Skeletal muscle tissue (tissue), 4 donors: ENCODE measurements around the gene CCNY. TPM values are rescaled to one million over a fixed set of nuclear protein-coding genes. Genes with fewer than 3 reads are reported as not detected.

Source experiments
- H3K27ac ChIP-seq: one replicate; pipeline ENCODE4 v1.7.0; 2013; ENCODE audit warnings: mild to moderate bottlenecking, low read depth, low read length, inconsistent platforms
- H3K27me3 ChIP-seq, 3 donors: one replicate each; pipeline ENCODE4 v1.7.0; 2013; ENCODE audit warnings: low read length in 3 of 3; ENCODE audit not compliant: control insufficient read depth in 3 of 3, insufficient read depth in 3 of 3
- H3K36me3 ChIP-seq, 3 donors: one replicate each; pipeline ENCODE4 v1.7.0; 2013; ENCODE audit warnings: low read length in 3 of 3; ENCODE audit not compliant: control insufficient read depth in 3 of 3, insufficient read depth in 3 of 3
- H3K4me1 ChIP-seq, 3 donors: one replicate each; pipeline ENCODE4 v1.7.0; 2013; ENCODE audit warnings: low read length in 3 of 3, mild to moderate bottlenecking in 3 of 3; ENCODE audit not compliant: control insufficient read depth in 3 of 3, insufficient read depth in 3 of 3
- H3K4me3 ChIP-seq, 3 donors: one replicate each; pipeline ENCODE4 v1.7.0; 2013; ENCODE audit warnings: low read length in 3 of 3
- H3K9ac ChIP-seq, 3 donors: one replicate each; pipeline ENCODE4 v1.7.0; 2013; ENCODE audit warnings: low read length in 3 of 3, mild to moderate bottlenecking in 3 of 3, moderate library complexity in 2 of 3, low read depth in 1 of 3
- H3K9me3 ChIP-seq, 3 donors: one replicate each; pipeline ENCODE4 v1.7.0; 2013; ENCODE audit warnings: low read length in 3 of 3; ENCODE audit not compliant: control insufficient read depth in 3 of 3
- total RNA-seq: library from RNA; depleted of rRNA; stranded (reverse); fragments of >200 nt; gene quantifications from one replicate; pipeline ENCODE4 v1.2.3, GENCODE V29; 2014
- donor health status: Osteomylitis.

CCNY gene
- total RNA-seq, 1 donor from 2014 or later: 45.9 TPM

DNA sequence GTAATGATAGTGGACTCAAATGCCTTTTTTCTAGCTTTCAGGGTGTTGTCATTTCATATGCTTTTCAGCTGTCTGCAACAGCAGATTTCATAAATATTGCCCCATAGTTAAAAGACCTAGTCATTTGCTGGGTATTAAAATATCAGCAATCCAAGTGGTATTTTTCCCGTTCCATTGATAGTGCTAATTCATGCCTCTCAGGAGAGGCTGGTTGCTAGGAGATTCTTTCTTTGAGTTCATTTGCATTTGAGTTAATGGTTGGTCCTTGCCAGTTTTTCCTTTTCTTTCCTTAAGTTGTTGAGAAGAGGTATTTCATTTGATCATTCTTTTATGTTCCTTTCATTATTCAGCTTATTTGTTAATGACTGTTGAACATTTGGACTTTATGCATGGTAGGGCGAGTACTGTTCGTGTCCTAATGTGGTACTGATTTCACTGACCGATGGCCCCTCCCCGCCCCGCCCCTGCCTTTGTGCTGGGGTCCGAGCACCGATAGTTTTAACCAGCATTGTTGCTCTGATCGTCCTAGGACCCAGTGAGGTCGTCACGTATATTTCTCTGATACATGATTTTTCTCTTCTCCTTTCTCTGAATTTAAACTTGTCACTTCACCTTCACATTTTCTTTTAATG is 128.6 kb downstream of the CCNY start:
- peaks cover 42 to 57% (median 53%) of the 10 kb centered on the region in 3 donors for H3K4me1 ChIP-seq
- no peak overlapping the region for H3K4me3 ChIP-seq
- H3K9me3 ChIP-seq: no peaks in the 10 kb centered on the region
- no peaks in the 10 kb centered on the region for H3K36me3 ChIP-seq
- H3K27me3 ChIP-seq: no peaks in the 10 kb centered on the region
- no peak overlapping the region for H3K9ac ChIP-seq
- H3K27ac ChIP-seq: no peak overlapping the region

DNA sequence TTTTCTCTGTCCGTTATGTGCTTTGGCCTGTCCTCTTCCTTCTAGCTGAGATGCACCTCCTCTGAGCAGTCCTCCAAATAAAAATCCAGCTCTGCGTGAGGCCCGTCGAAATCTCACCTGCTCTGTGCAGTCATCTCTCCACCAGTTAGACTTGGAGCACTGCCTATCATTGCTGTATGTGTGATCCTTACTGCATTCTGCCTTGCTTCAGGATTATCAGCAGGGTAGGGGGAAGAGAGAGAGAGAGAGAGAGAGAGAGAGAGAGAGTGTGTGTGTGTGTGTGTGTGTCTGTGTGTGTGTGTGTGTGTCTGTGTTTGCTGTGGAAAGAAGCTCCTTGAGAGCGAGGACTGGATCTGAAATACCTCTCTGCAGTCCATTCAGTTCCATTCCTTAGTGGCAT is 129.4 kb downstream of the CCNY start:
- no peaks in the 10 kb centered on the region for H3K36me3 ChIP-seq
- H3K9me3 ChIP-seq: no peaks in the 10 kb centered on the region
- peaks cover 46 to 57% (median 50%) of the 10 kb centered on the region in 3 donors for H3K4me1 ChIP-seq
- H3K27ac ChIP-seq: no peak overlapping the region
- H3K9ac ChIP-seq: no peak overlapping the region
- H3K4me3 ChIP-seq: no peak overlapping the region
- no peaks in the 10 kb centered on the region for H3K27me3 ChIP-seq

DNA sequence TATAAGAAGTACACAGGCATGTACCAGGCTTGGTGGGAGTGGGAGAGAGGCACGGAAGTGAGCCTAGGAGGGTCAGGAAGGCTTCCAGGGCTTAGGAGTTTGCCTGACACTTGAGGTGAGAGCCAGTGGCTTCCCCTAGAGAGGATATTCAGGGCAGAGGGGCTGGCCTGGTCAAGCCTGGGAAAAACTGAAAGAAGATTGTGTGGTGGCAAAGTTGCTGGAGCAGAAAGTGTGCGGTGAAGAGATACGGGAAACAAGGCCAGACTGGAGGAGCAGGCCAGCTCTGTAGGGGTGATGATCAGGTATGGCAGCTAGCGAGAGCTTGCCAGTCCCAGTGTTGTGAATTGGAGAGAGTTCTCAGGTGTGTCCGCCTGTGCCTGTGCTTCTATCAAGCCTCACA is 129.9 kb downstream of the CCNY start:
- peaks cover 44 to 57% (median 47%) of the 10 kb centered on the region in 3 donors for H3K4me1 ChIP-seq
- no peak overlapping the region for H3K27ac ChIP-seq
- H3K9ac ChIP-seq: no peak overlapping the region
- H3K27me3 ChIP-seq: no peaks in the 10 kb centered on the region
- no peak overlapping the region for H3K4me3 ChIP-seq
- no peaks in the 10 kb centered on the region for H3K9me3 ChIP-seq
- no peaks in the 10 kb centered on the region for H3K36me3 ChIP-seq

DNA sequence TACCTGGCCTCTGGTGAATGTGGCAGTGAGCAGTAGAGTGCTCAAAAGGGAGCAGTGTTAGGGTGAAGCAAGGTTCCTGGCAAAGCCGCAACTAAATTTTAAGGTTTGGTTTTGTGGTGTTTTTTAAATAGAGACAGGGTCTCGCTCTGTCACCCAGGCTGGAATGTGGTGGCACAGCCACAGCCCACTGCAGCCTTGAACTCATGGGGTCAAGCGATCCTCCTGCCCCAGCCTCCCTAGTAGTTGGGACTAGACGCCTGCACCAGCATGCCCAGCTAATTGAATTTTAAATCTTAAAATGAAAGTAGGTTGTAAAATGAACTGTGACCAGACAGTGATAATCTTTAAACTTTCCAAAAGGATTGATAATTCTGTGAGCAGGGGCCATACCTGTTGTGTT is 130.4 kb downstream of the CCNY start:
- Histone ChIP-seq H3K4me3 (no peak overlapping the region), H3K36me3 (no peaks in the 10 kb centered on the region), H3K27ac (no peak overlapping the region), H3K27me3 (no peaks in the 10 kb centered on the region), H3K9ac (no peak overlapping the region), H3K4me1 (peaks cover 42 to 57% (median 45%) of the 10 kb centered on the region in 3 donors), H3K9me3 (no peaks in the 10 kb centered on the region)

DNA sequence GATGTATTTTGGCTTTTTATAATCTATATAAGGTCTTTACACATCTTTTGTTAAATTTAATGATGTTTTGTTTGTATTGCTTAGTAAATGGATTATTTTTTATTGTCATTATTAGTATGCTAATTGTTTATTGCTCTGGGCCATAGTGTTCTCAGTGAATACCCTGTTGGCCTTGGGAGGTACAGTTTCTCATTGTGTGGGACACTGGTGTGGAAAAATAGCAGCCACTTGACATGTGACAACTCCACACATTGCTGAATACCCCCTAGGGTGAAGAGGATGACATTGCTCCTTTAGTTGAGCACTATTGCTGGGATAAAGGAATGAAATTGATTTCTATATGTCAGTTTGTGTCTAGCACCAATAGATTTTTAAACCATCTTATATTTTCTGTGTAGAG is 130.9 kb downstream of the CCNY start:
- H3K36me3 ChIP-seq: no peaks in the 10 kb centered on the region
- H3K27ac ChIP-seq: no peak overlapping the region
- no peak overlapping the region for H3K9ac ChIP-seq
- H3K27me3 ChIP-seq: no peaks in the 10 kb centered on the region
- peaks cover 39 to 55% (median 43%) of the 10 kb centered on the region in 3 donors for H3K4me1 ChIP-seq
- no peaks in the 10 kb centered on the region for H3K9me3 ChIP-seq
- H3K4me3 ChIP-seq: no peak overlapping the region

DNA sequence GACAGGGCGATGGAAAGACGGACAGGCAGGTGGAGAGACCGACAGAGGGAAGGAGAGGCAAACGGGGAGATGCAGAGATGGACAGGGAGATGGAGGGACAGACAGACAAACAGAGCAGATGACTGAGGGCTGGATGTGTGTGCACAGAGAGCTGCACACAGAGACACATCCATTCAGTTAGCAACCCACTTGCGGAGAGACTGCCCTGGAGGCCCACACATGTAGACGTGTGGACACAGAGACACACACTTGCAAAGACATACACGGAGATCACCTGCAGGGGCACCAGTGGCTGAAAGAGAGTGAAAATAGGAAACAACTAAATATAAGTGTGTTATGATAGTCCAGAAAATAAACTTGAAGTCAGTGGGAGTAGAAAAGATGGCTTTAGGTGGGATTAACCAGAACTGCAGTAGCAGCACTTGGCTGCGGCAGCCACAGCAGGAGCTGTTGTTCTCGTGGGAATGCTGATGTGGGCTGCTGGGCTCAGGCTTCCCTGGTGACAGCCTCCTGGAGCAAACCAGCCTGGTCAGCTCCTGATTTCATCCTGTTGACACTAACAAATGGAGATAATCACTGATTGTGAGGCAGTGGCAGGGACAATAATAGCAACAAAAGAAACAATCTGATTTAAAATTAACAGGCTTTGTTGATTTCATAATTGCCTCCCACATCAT is 134.1 kb downstream of the CCNY start:
- Histone ChIP-seq H3K9me3 (no peaks in the 10 kb centered on the region), H3K27me3 (no peaks in the 10 kb centered on the region), H3K9ac (no peak overlapping the region), H3K36me3 (no peaks in the 10 kb centered on the region), H3K4me3 (no peak overlapping the region), H3K4me1 (peaks cover 13 to 30% (median 23%) of the 10 kb centered on the region in 3 donors), H3K27ac (no peak overlapping the region)

DNA sequence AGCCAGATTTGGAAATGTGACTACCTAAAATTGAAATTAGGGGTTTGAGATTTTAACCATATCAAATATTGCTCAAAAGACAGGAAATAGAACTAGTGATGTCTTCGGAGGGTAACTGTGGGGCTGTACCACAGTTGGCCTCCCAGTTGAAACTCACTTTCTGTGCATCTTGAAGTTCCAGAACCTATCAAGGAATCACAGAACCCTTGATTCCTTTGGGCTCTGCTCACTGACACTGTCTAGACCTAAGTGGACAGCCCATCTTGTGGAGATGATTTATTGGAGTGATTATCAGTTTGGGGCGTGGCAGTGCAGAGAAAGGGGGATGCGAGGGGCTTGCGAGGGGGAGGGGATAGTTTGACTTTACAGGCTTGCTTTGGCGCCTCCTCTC is 134.6 kb downstream of the CCNY start:
- Histone ChIP-seq H3K27me3 (no peaks in the 10 kb centered on the region), H3K4me3 (no peak overlapping the region), H3K4me1 (peaks cover 9 to 25% (median 22%) of the 10 kb centered on the region in 3 donors), H3K9me3 (no peaks in the 10 kb centered on the region), H3K9ac (no peak overlapping the region), H3K36me3 (no peaks in the 10 kb centered on the region), H3K27ac (no peak overlapping the region)

DNA sequence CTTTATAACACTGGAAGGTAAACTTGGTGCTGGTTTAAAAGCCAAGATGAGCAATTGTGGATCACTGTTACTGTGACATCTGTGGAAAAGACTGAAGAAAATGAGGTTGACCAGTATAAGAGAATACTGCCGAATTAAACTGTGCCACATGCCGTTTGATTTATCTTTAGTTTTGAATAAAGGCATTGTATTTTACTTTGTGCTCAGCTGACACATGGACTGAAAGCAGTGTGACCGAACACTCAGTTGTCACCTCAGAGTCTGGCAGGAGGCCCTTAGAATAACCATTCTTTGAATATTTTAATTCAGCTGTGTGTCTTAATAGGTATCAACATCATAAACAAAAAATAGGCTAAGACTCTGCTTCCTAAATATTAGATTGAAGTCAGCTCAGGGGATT is 135.1 kb downstream of the CCNY start:
- H3K4me1 ChIP-seq: peaks cover 5 to 20% (median 18%) of the 10 kb centered on the region in 3 donors
- no peak overlapping the region for H3K27ac ChIP-seq
- H3K4me3 ChIP-seq: no peak overlapping the region
- H3K36me3 ChIP-seq: no peaks in the 10 kb centered on the region
- H3K27me3 ChIP-seq: no peaks in the 10 kb centered on the region
- no peaks in the 10 kb centered on the region for H3K9me3 ChIP-seq
- no peak overlapping the region for H3K9ac ChIP-seq

DNA sequence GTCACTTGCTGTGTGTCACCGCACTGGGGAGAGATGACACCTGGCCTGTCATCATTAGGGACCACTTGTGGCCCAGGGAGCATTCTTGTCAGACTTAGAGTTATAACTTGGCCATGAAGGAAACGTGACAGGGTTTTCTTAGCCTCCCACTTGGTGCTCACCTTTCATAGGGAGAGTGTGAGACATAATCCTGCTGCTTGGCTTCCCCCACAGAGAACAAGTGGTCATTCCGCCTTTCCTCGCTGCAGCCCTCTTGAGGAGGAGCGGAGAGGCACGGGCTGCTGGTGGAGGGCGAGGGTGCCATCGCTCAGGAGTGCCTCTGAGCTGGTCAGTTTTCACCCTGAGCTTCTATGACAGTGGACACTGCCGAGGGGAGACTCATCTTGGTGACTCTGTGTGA is 143.8 kb downstream of the CCNY start:
- Histone ChIP-seq H3K4me3 (no peak overlapping the region), H3K9me3 (no peaks in the 10 kb centered on the region), H3K27me3 (no peaks in the 10 kb centered on the region), H3K27ac (no peak overlapping the region), H3K36me3 (no peaks in the 10 kb centered on the region), H3K9ac (no peak overlapping the region), H3K4me1 (no peaks in the 10 kb centered on the region)

DNA sequence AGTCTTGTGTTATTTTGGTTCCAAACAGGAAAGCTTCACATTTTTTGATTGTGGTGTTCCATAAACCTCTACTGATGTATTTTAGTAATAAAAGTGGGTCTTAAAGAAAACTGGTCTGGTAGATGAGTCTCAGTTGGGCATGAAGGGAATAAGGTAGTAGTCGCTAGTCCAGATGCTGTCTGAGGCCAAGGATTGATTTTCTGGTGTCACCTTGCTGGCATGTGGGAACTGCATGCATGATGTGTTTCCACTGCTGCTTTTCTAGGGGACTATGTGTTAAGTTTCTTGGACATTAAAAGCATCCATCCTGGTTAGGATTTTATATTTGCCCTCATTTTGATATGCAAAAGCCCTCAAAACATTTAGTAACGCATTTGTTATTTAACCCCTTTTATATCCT is 145.1 kb downstream of the CCNY start:
- Histone ChIP-seq H3K27ac (no peak overlapping the region), H3K36me3 (peaks cover 0 to 2% (median 0%) of the 10 kb centered on the region in 3 donors), H3K9ac (no peak overlapping the region)

More for the DNA sequence above, 145.1 kb downstream of the CCNY start:
- Histone ChIP-seq H3K27me3 (no peaks in the 10 kb centered on the region), H3K4me3 (no peak overlapping the region), H3K4me1 (peaks cover 0 to 4% (median 2%) of the 10 kb centered on the region in 3 donors), H3K9me3 (no peaks in the 10 kb centered on the region)
